Loucy (cell line): Measurements from ENCODE around the gene LYPD3.
A peak's percentile ranks its signal among the peaks of the same experiment; 100 is the strongest.

Experiments
- H2AFZ ChIP-seq: fragments of 200-600 bp; sonication (generic); 2 replicates; pipeline ENCODE4 v1.6.0; 2016; ENCODE audit warnings: antibody characterized with exemption, mild to moderate bottlenecking, low read length, moderate library complexity
- H3F3A ChIP-seq: fragments of 200-600 bp; 2 replicates; pipeline ENCODE4 v1.6.0; 2016; ENCODE audit warnings: antibody characterized with exemption, low read depth, mild to moderate bottlenecking
- H3K27me3 ChIP-seq: fragments of 200-600 bp; sonication (generic); 2 replicates; pipeline ENCODE4 v1.6.1; 2014; ENCODE audit warnings: low read length, mild to moderate bottlenecking; ENCODE audit not compliant: insufficient read depth, poor library complexity, severe bottlenecking
- H3K36me3 ChIP-seq: fragments of 200-600 bp; sonication (generic); 2 replicates; pipeline ENCODE4 v1.6.1; 2016; ENCODE audit warnings: low read length; ENCODE audit not compliant: insufficient read depth
- H3K4me1 ChIP-seq: fragments of 200-600 bp; sonication (generic); 2 replicates; pipeline ENCODE4 v1.5.1; 2014; ENCODE audit warnings: low read length, mild to moderate bottlenecking; ENCODE audit not compliant: insufficient read depth, poor library complexity, severe bottlenecking
- H3K4me2 ChIP-seq: fragments of 200-600 bp; sonication (generic); 2 replicates; pipeline ENCODE4 v1.6.0; 2014; ENCODE audit warnings: antibody characterized with exemption, low read length, low read depth, mild to moderate bottlenecking; ENCODE audit not compliant: poor library complexity, severe bottlenecking
- H3K4me3 ChIP-seq: fragments of 200-600 bp; sonication (generic); 2 replicates; pipeline ENCODE4 v1.5.1; 2014; ENCODE audit warnings: low read length, mild to moderate bottlenecking, mixed read lengths; ENCODE audit not compliant: poor library complexity, severe bottlenecking
- H3K79me2 ChIP-seq: fragments of 200-600 bp; sonication (generic); 2 replicates; pipeline ENCODE4 v1.6.1; 2014; ENCODE audit warnings: low read length; ENCODE audit not compliant: insufficient read depth
- H3K9ac ChIP-seq: fragments of 200-600 bp; sonication (generic); 2 replicates; pipeline ENCODE4 v1.6.0; 2014; ENCODE audit warnings: mild to moderate bottlenecking, low read depth, low read length, moderate library complexity; ENCODE audit not compliant: poor library complexity, severe bottlenecking
- H3K9me2 ChIP-seq: fragments of 200-600 bp; sonication (generic); replicated peaks from 2 replicates; pipeline ENCODE4 v1.6.1; 2016; ENCODE audit warnings: low read depth, low read length, mixed read lengths
- H3K9me3 ChIP-seq: fragments of 200-600 bp; sonication (generic); 2 replicates; pipeline ENCODE4 v1.6.1; 2014; ENCODE audit warnings: mild to moderate bottlenecking, antibody characterized with exemption, low read length, low read depth; ENCODE audit not compliant: insufficient read depth
- H4K20me1 ChIP-seq: fragments of 200-600 bp; sonication (generic); 2 replicates; pipeline ENCODE4 v1.6.0; 2014; ENCODE audit warnings: antibody characterized with exemption, low read length, mild to moderate bottlenecking; ENCODE audit not compliant: insufficient read depth, poor library complexity, severe bottlenecking
- EZH2phosphoT487 ChIP-seq: fragments of 200-600 bp; IDR thresholded peaks from 2 replicates; pipeline ENCODE4 v1.6.1; 2018; ENCODE audit warnings: antibody characterized with exemption, mild to moderate bottlenecking, moderate library complexity, borderline replicate concordance
- TF ChIP-seq, protein P1 (sequence below): fragments of 200-600 bp; sonication (generic); conservative IDR thresholded peaks from 2 replicates; pipeline ENCODE4 v1.5.1; 2014; ENCODE audit warnings: mild to moderate bottlenecking, antibody characterized with exemption, low read length

LYPD3 gene

GRCh38 chr19:43505186-43505456, 39.7 kb upstream of the LYPD3 start:
- Histone ChIP-seq H3K9me3 (no peaks in the 10 kb centered on the region), H3K4me2 (peak overlapping the region; percentile 82), H3K27me3 (no peaks in the 10 kb centered on the region), H3K9me2 (no peaks in the 10 kb centered on the region), H2AFZ (no peak overlapping the region), H3K9ac (peak overlapping the region; percentile 82), H3K79me2 (no peaks in the 10 kb centered on the region), H3K4me3 (peak overlapping the region; percentile 84), H4K20me1 (no peaks in the 10 kb centered on the region), H3F3A (no peaks in the 10 kb centered on the region), H3K4me1 (peaks cover 15% of the 10 kb centered on the region), H3K36me3 (peaks cover 12% of the 10 kb centered on the region; the same call in 1 of the 2 replicates)
- TF ChIP-seq EZH2phosphoT487, result no peak
- TF ChIP-seq, protein P1, sequence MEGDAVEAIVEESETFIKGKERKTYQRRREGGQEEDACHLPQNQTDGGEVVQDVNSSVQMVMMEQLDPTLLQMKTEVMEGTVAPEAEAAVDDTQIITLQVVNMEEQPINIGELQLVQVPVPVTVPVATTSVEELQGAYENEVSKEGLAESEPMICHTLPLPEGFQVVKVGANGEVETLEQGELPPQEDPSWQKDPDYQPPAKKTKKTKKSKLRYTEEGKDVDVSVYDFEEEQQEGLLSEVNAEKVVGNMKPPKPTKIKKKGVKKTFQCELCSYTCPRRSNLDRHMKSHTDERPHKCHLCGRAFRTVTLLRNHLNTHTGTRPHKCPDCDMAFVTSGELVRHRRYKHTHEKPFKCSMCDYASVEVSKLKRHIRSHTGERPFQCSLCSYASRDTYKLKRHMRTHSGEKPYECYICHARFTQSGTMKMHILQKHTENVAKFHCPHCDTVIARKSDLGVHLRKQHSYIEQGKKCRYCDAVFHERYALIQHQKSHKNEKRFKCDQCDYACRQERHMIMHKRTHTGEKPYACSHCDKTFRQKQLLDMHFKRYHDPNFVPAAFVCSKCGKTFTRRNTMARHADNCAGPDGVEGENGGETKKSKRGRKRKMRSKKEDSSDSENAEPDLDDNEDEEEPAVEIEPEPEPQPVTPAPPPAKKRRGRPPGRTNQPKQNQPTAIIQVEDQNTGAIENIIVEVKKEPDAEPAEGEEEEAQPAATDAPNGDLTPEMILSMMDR, result no peak

- TF ChIP-seq EZH2phosphoT487, result no peak
- TF ChIP-seq, protein P1, result no peak
- H3K27me3 ChIP-seq, result no peaks in the 10 kb centered on the region
- H3K4me1 ChIP-seq, result peaks cover 15% of the 10 kb centered on the region
- no peaks in the 10 kb centered on the region for H3K79me2 ChIP-seq
- H3K9ac ChIP-seq, result peak within 1 kb of the TSS; percentile 82
- peaks cover 12% of the 10 kb centered on the region; the same call in 1 of the 2 replicates for H3K36me3 ChIP-seq
- H3K9me2 ChIP-seq, result no peaks in the 10 kb centered on the region
- peak within 1 kb of the TSS; percentile 82 for H3K4me2 ChIP-seq
- H3K4me3 ChIP-seq, result peak within 1 kb of the TSS; percentile 84
- H3K9me3 ChIP-seq, result no peaks in the 10 kb centered on the region
- no peaks in the 10 kb centered on the region for H4K20me1 ChIP-seq
- no peaks in the 10 kb centered on the region for H3F3A ChIP-seq
- peak within 1 kb of the TSS; percentile 94 for H2AFZ ChIP-seq
Observed at GRCh38 chr19:43504426-43505185, 39.2 kb upstream of the LYPD3 start, which contains the start of gene PHLDB3. PHLDB3 (minus strand) TSS chr19:43504746; CDS start chr19:43504118, 628 bp downstream.

GRCh38 chr19:43503501-43504425, 38.4 kb upstream of the LYPD3 start:
- H2AFZ ChIP-seq, result peak overlapping the region; percentile 94
- peak overlapping the region; percentile 84 for H3K4me3 ChIP-seq
- no peaks in the 10 kb centered on the region for H4K20me1 ChIP-seq
- peaks cover 10% of the 10 kb centered on the region; the same call in 1 of the 2 replicates for H3K36me3 ChIP-seq
- H3K27me3 ChIP-seq, result no peaks in the 10 kb centered on the region
- no peaks in the 10 kb centered on the region for H3F3A ChIP-seq
- H3K9me3 ChIP-seq, result no peaks in the 10 kb centered on the region
- H3K79me2 ChIP-seq, result no peaks in the 10 kb centered on the region
- H3K9ac ChIP-seq, result peak overlapping the region; percentile 82
- TF ChIP-seq EZH2phosphoT487, result no peak
- TF ChIP-seq, protein P1, result peak; percentile 50
- H3K4me2 ChIP-seq, result peak overlapping the region; percentile 82
- H3K9me2 ChIP-seq, result no peaks in the 10 kb centered on the region
- H3K4me1 ChIP-seq, result peaks cover 15% of the 10 kb centered on the region
